GM18951 (cell line): ENCODE data around the gene CELSR1.

Experiments used
- POLR2A ChIP-seq: IDR thresholded peaks from 4 replicates; pipeline ENCODE4 v1.6.1; 2011; ENCODE audit warnings: mild to moderate bottlenecking; ENCODE audit not compliant: insufficient read length, insufficient read depth; ENCODE audit errors: extremely low read depth
- in situ Hi-C: fragments of 300-500 bp; cut with MboI; formaldehyde crosslinking; loops from one replicate; pipeline ENCODE4 v1.12.0; 2022; ENCODE audit warnings: low sequenced_read_pairs, mixed read lengths, inconsistent platforms; ENCODE audit not compliant: unreplicated experiment

The CELSR1 gene

GRCh38 chr22:46362934-46363515 is 174.4 kb downstream of the CELSR1 start:
- in situ Hi-C loops = loop anchor here (5.0 to 10.0 kb wide), 2 partner anchors 72 to 179 kb away; no protein-coding TSS in a partner anchor
- TF ChIP-seq POLR2A = no peak

- TF ChIP-seq POLR2A = no peak
- in situ Hi-C loops = loop anchor here (5.0 to 10.0 kb wide), 2 partner anchors 72 to 180 kb away; no protein-coding TSS in a partner anchor
Measured at GRCh38 chr22:46362203-46362933, 175.1 kb downstream of the CELSR1 start.

GRCh38 chr22:46361826-46362202 is 175.6 kb downstream of the CELSR1 start:
- in situ Hi-C loops = loop anchor here (5.0 to 10.0 kb wide), 2 partner anchors 73 to 180 kb away; no protein-coding TSS in a partner anchor
- TF ChIP-seq POLR2A = no peak

- in situ Hi-C loops = loop anchor here (5.0 to 10.0 kb wide), 2 partner anchors 74 to 181 kb away; no protein-coding TSS in a partner anchor
Measured at GRCh38 chr22:46360891-46361290, 176.5 kb downstream of the CELSR1 start.

GRCh38 chr22:46360097-46360496 is 177.3 kb downstream of the CELSR1 start:
- no peak for TF ChIP-seq POLR2A
- in situ Hi-C loops = loop anchor here (5.0 to 10.0 kb wide), 2 partner anchors 75 to 182 kb away; no protein-coding TSS in a partner anchor

More at GRCh38 chr22:46360891-46361290, 176.5 kb downstream of the CELSR1 start:
- no peak for TF ChIP-seq POLR2A

GRCh38 chr22:46359362-46359761 is 178.1 kb downstream of the CELSR1 start:
- TF ChIP-seq POLR2A = no peak
- in situ Hi-C loops = no loop called here

- no peak for TF ChIP-seq POLR2A
Measured at GRCh38 chr22:46358766-46359165, 178.7 kb downstream of the CELSR1 start.

GRCh38 chr22:46357711-46358520 is 179.5 kb downstream of the CELSR1 start:
- in situ Hi-C loops = no loop called here
- no peak for TF ChIP-seq POLR2A

More at GRCh38 chr22:46358766-46359165, 178.7 kb downstream of the CELSR1 start:
- in situ Hi-C loops = no loop called here

- no peak for TF ChIP-seq POLR2A
- in situ Hi-C loops = no loop called here
Measured at GRCh38 chr22:46356496-46357480, 180.6 kb downstream of the CELSR1 start.

GRCh38 chr22:46355996-46356471 is 181.4 kb downstream of the CELSR1 start:
- no peak for TF ChIP-seq POLR2A
- in situ Hi-C loops = no loop called here

GRCh38 chr22:46355369-46355995 is 181.9 kb downstream of the CELSR1 start:
- in situ Hi-C loops = no loop called here
- TF ChIP-seq POLR2A = no peak

- in situ Hi-C loops = no loop called here
- TF ChIP-seq POLR2A = no peak
Measured at GRCh38 chr22:46354993-46355305, 182.5 kb downstream of the CELSR1 start.
